IPS-18a (cell line): ENCODE data around the gene CELA2A.
"Not testable (repeated sequence)": the region's sequence is repeated elsewhere in the genome, so short reads cannot be mapped to it uniquely, and the experiment has no call there.

ENCODE experiments used
- H3K27ac ChIP-seq: one replicate; pipeline ENCODE4 v1.5.1; 2013; ENCODE audit warnings: low read length
- H3K27me3 ChIP-seq: one replicate; pipeline ENCODE4 v1.6.1; 2013; ENCODE audit warnings: mild to moderate bottlenecking, low read length; ENCODE audit not compliant: control insufficient read depth, insufficient read depth
- H3K36me3 ChIP-seq: one replicate; pipeline ENCODE4 v1.6.1; 2013; ENCODE audit warnings: low read depth, low read length; ENCODE audit not compliant: control insufficient read depth
- H3K4me1 ChIP-seq: one replicate; pipeline ENCODE4 v1.6.1; 2013; ENCODE audit warnings: low read depth, low read length; ENCODE audit not compliant: control insufficient read depth
- H3K4me3 ChIP-seq: one replicate; pipeline ENCODE4 v1.5.1; 2013; ENCODE audit warnings: low read length
- H3K9ac ChIP-seq: one replicate; pipeline ENCODE4 v1.6.1; 2013; ENCODE audit warnings: mild to moderate bottlenecking, low read length, moderate library complexity
- H3K9me3 ChIP-seq: one replicate; pipeline ENCODE4 v1.6.1; 2013; ENCODE audit warnings: low read depth, low read length; ENCODE audit not compliant: control insufficient read depth

The CELA2A gene

DNA sequence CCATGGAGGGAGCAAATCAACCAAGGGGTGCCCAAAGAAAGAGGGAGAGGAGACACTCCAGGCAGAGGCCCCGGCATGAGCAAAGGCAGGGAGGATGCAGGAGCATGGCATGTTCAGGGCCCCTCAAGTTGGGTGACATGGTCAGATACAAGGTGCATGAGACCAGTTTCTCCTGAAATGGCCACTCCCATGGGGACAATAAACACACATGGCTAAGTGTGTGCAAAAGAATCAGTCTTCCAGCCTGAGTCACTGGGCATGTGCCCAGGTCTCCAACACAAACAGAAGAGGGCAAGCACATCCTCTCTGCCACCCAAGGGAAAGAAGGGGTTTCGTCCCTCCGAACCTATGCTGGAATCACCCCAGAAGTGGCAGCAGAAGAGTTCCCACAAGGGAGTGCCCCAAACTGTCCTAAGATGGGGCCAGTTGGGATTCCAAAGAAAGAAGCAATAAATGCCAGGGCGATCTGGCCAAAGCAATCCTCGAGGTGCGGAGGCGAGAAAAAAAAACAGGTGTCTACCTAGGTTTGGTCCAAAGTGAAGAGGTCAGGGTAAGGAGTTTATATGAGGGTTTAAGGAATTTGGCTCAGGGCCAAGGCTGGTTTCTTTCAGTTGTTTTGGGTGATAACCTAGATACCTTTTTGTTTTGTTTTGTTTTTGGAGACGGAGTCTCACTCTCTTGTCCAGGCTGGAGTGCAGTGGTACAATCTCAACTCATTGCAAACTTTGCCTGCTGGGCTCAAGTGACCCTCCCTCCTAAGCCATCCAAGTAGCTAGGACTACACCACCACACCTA lies 54.3 kb downstream of the CELA2A start:
- Histone ChIP-seq H3K27me3 (no peaks in the 10 kb centered on the region), H3K27ac (no peak overlapping the region), H3K9ac (no peak overlapping the region), H3K4me1 (peaks cover 19% of the 10 kb centered on the region), H3K36me3 (peaks cover 8% of the 10 kb centered on the region), H3K4me3 (no peak overlapping the region), H3K9me3 (no peaks in the 10 kb centered on the region)

DNA sequence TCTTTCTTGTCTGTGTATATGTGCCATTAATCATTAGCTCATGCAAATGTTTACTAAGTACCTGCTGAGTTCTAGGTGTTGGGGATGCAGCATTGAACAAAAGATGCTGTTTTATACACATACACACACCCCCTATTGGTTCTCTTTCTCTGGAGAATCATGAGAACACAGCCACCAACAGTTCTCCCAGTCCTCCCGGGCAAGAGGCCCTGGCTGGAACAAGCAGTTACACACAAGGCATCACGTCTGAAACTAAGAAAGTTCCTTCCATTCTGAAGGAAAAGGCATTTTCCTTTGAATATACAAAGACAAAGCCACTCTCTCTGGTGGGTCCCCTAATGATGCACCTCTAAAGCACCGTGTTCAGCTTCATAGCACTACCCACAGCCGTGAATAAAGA lies 56.7 kb downstream of the CELA2A start:
- Histone ChIP-seq H3K4me3 (no peak overlapping the region), H3K36me3 (peaks cover 8% of the 10 kb centered on the region), H3K27me3 (no peaks in the 10 kb centered on the region), H3K9me3 (no peaks in the 10 kb centered on the region), H3K9ac (no peak overlapping the region), H3K4me1 (peaks cover 4% of the 10 kb centered on the region), H3K27ac (no peak overlapping the region)

DNA sequence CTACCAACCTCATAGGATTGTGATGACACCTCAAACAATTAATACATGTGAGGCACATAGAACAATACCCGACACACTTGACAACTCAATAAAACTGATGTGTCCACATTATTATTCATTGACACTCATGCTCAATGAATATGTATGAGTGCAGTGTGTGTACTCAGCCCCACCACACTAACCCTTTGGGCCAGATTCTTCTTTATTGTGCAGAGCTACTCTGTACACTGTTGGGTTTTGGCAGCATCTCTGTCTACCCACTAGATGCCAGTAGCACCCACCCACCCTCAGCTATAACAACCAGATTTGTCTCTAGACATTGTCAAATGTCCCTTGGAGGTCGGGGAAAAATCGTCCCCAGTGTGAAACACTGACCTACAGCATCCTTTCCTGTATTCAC lies 57.4 kb downstream of the CELA2A start:
- Histone ChIP-seq H3K27ac (no peak overlapping the region), H3K9ac (no peak overlapping the region), H3K9me3 (no peaks in the 10 kb centered on the region), H3K27me3 (no peaks in the 10 kb centered on the region), H3K4me1 (peaks cover 2% of the 10 kb centered on the region), H3K36me3 (peaks cover 8% of the 10 kb centered on the region), H3K4me3 (no peak overlapping the region)

DNA sequence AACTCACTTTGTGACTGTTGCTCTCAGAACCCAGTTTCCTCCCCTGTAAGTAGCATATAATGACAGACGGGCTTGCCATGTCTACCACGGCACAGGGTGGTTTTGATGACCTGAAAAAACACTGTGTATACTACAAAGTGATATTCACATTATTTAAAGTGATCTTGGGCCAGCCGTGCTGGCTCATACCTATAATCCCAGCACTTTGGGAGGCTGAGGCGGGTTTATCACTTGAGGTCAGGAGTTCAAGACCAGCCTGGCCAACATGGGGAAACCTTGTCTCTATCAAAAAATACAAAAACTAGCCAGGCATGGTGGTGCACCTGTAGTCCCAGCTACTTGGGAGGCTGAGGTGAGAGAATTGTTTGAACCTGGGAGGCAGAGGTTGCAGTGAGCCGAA lies 58.0 kb downstream of the CELA2A start:
- not testable (repeated sequence) for H3K4me1 ChIP-seq, H3K4me3 ChIP-seq, H3K9ac ChIP-seq, H3K27me3 ChIP-seq, H3K36me3 ChIP-seq, H3K9me3 ChIP-seq, H3K27ac ChIP-seq

DNA sequence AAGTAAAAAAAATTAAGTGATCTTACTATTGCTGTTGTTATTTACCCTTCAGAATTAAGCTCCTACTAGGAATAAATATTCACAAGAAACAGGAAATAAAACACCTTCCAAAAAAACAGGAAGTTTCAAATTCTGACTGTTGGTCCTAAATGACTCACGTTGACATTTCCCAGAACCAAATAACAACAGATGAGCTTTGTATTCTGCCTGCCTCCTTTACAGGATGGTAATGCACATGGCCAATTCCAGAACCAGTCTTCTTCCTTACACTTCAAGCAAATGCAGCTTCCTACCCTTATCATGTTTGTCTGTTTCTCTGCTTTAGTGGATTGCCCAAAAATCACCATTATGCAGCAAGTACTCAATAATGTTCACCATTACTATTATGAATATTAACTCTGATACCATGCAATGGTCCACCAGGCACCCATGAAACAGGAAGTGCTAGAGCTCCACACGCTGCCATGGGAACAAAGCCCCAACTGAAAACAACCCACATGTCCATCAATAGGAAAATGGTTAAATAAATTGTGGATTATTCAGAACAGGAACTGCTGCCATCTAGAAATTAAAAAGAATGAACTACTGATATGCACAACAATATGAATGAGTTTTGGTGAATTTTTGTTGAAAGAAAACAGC lies 58.6 kb downstream of the CELA2A start:
- H3K9ac ChIP-seq: no peak overlapping the region
- H3K9me3 ChIP-seq: no peaks in the 10 kb centered on the region
- no peak overlapping the region for H3K4me3 ChIP-seq
- peaks cover 8% of the 10 kb centered on the region for H3K36me3 ChIP-seq
- H3K27me3 ChIP-seq: no peaks in the 10 kb centered on the region
- no peaks in the 10 kb centered on the region for H3K4me1 ChIP-seq
- no peak overlapping the region for H3K27ac ChIP-seq

DNA sequence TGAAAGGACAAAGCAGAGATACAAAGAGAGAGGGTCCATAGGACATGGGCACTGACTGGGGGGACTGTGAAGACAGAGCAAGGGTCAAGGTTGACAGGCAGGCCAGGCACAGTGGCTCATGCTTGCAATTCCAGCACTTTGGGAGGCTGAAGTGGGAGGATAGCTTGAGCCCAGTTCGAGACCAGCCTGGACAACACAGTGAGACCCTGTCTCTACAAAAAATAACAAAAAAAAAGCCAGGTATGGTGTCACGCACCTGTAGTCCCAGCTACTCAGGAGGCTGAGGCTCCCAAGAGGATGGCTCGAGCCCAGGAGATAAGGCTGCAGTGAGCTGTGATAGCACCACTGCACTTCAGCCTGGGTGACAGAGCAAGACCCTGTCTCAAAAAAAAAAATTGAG lies 63.1 kb downstream of the CELA2A start:
- Histone ChIP-seq H3K36me3 (no peaks in the 10 kb centered on the region), H3K9me3 (no peaks in the 10 kb centered on the region), H3K9ac (no peak overlapping the region), H3K4me3 (no peak overlapping the region), H3K4me1 (peaks cover 5% of the 10 kb centered on the region), H3K27ac (no peak overlapping the region), H3K27me3 (no peaks in the 10 kb centered on the region)

DNA sequence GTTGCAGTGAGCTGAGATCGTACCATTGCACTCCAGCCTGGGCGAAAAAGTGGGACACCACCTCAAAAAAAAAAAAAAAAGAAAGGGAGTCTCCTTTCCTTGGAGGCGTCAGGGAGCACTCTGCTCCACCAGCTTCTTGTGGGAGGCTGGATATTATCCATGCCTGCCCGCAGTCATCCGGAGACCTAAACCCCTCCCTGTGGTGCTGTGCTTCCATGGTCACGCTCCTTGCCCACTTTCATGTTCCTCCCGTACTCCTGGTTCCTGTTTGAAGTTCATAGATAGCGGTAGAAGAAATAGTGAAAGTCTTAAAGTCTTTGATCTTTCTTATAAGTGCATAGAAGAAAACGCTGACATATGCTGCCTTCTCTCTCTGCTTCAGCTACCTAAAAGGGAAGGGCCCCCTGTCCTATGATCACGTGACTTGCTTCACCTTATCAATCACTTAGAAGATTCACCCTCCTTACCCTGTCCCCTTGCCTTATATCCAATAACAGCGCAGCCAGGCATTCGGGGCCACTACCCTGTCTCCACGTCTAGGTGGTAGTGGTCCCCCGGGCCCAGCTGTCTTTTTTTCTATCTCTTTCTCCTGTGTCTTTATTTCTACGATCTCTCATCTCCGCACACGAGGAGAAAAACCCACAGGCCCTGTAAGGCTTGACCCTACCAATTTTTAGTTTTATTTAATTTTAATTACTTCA lies 64.8 kb downstream of the CELA2A start:
- not testable (repeated sequence) for H3K9ac ChIP-seq, H3K27me3 ChIP-seq, H3K9me3 ChIP-seq, H3K36me3 ChIP-seq, H3K4me3 ChIP-seq, H3K27ac ChIP-seq
- peaks cover 15% of the 10 kb centered on the region for H3K4me1 ChIP-seq
